GM23338 (cell line): ENCODE measurements around the gene SLC50A1. TPM values are rescaled to one million over a fixed set of nuclear protein-coding genes. Genes with fewer than 3 reads are reported as not detected.

ENCODE experiments used
- ATAC-seq: fragments of 200-7000 bp; cut with Tn5 transposase; 3 replicates; pipeline ENCODE4 v1.9.1; 2020
- DNase-seq: peaks from one replicate; pipeline ENCODE4 v3.0.0-alpha.2; 2015; ENCODE audit warnings: low spot score
- H2AFZ ChIP-seq: fragments of 200-600 bp; sonication (generic); 2 replicates; pipeline ENCODE4 v1.8.0; 2016; ENCODE audit warnings: antibody characterized with exemption, mild to moderate bottlenecking, moderate library complexity
- H3F3A ChIP-seq: fragments of 200-600 bp; sonication (generic); replicated peaks from 2 replicates; pipeline ENCODE4 v1.8.0; 2017; ENCODE audit warnings: antibody characterized with exemption, mixed run types, low read depth
- H3K27ac ChIP-seq: fragments of 200-600 bp; sonication (generic); 2 replicates; pipeline ENCODE4 v1.6.1; 2016; ENCODE audit warnings: low read depth
- H3K27me3 ChIP-seq: fragments of 200-600 bp; sonication (generic); 2 replicates; pipeline ENCODE4 v1.8.0; 2016; ENCODE audit warnings: mild to moderate bottlenecking, mixed run types, moderate library complexity; ENCODE audit not compliant: insufficient read depth
- H3K36me3 ChIP-seq: fragments of 200-600 bp; sonication (generic); 2 replicates; pipeline ENCODE4 v1.8.0; 2016; ENCODE audit warnings: mild to moderate bottlenecking; ENCODE audit not compliant: insufficient read depth
- H3K4me1 ChIP-seq: fragments of 200-600 bp; sonication (generic); 2 replicates; pipeline ENCODE4 v1.8.0; 2016; ENCODE audit warnings: mild to moderate bottlenecking, moderate library complexity; ENCODE audit not compliant: insufficient read depth
- H3K4me2 ChIP-seq: fragments of 200-600 bp; sonication (generic); 2 replicates; pipeline ENCODE4 v1.7.1; 2017; ENCODE audit warnings: mixed run types
- H3K4me3 ChIP-seq: fragments of 200-600 bp; sonication (generic); 2 replicates; pipeline ENCODE4 v1.6.1; 2016; ENCODE audit warnings: mixed run types
- H3K79me2 ChIP-seq: fragments of 200-600 bp; sonication (generic); replicated peaks from 2 replicates; pipeline ENCODE4 v1.8.0; 2017; ENCODE audit warnings: mild to moderate bottlenecking; ENCODE audit not compliant: insufficient read depth
- H3K9me2 ChIP-seq: fragments of 200-600 bp; sonication (generic); 2 replicates; pipeline ENCODE4 v1.8.0; 2017; ENCODE audit not compliant: insufficient read depth
- H4K20me1 ChIP-seq: fragments of 200-600 bp; sonication (generic); replicated peaks from 2 replicates; pipeline ENCODE4 v1.8.0; 2017; ENCODE audit warnings: mild to moderate bottlenecking; ENCODE audit not compliant: insufficient read depth
- H3K27ac Mint-ChIP-seq: 2 replicates; pipeline ENCODE4 v1.8.0; 2020; ENCODE audit warnings: inconsistent platforms, mild to moderate bottlenecking, moderate library complexity, mixed read lengths
- H3K27me3 Mint-ChIP-seq: 3 replicates; pipeline ENCODE4 v1.8.0; 2022; ENCODE audit warnings: low read depth, mild to moderate bottlenecking, moderate library complexity, mixed read lengths, inconsistent platforms; ENCODE audit not compliant: insufficient read depth, poor library complexity
- H3K36me3 Mint-ChIP-seq: 3 replicates; pipeline ENCODE4 v1.8.0; 2021; ENCODE audit warnings: low read depth, mild to moderate bottlenecking, inconsistent platforms, moderate library complexity, mixed read lengths
- H3K4me1 Mint-ChIP-seq: 3 replicates; pipeline ENCODE4 v1.8.0; 2020; ENCODE audit warnings: mild to moderate bottlenecking, inconsistent platforms, mixed read lengths
- H3K4me3 Mint-ChIP-seq: 3 replicates; pipeline ENCODE4 v1.8.0; 2021; ENCODE audit warnings: moderate library complexity, mild to moderate bottlenecking, inconsistent platforms, mixed read lengths
- H3K9me3 Mint-ChIP-seq: 3 replicates; pipeline ENCODE4 v1.8.0; 2020; ENCODE audit warnings: moderate library complexity, mild to moderate bottlenecking, inconsistent platforms, mixed read lengths
- CREB1 ChIP-seq: fragments of 250-450 bp; sonication (Bioruptor Pico); IDR thresholded peaks from 2 replicates; pipeline ENCODE4 v1.5.0; 2020; ENCODE audit warnings: low read depth, mild to moderate bottlenecking, moderate library complexity
- CTCF ChIP-seq, 2 experiments: fragments of 200-600 bp in 1 of 2; sonication (generic) in 1 of 2; conservative IDR thresholded peaks; 2 replicates each; pipeline versions ENCODE4 v1.5.1 to v1.6.1; 2016 to 2017; ENCODE audit warnings: antibody characterized with exemption in 2 of 2, low read depth in 2 of 2, mild to moderate bottlenecking in 2 of 2, moderate library complexity in 1 of 2
- ETS1 ChIP-seq: IDR thresholded peaks from 2 replicates; pipeline ENCODE4 v1.6.1; 2016; ENCODE audit warnings: antibody characterized with exemption
- EZH2 ChIP-seq: fragments of 200-600 bp; sonication (generic); IDR thresholded peaks from one replicate; pipeline ENCODE4 v1.8.0; 2017; ENCODE audit warnings: antibody characterized with exemption, mild to moderate bottlenecking, low read depth; ENCODE audit not compliant: unreplicated experiment
- EZH2phosphoT487 ChIP-seq: fragments of 200-600 bp; sonication (generic); IDR thresholded peaks from one replicate; pipeline ENCODE4 v1.8.1; 2018; ENCODE audit warnings: antibody characterized with exemption; ENCODE audit not compliant: unreplicated experiment
- JUNB ChIP-seq: IDR thresholded peaks from one replicate; pipeline ENCODE4 v1.6.1; 2016; ENCODE audit warnings: antibody characterized with exemption; ENCODE audit not compliant: unreplicated experiment
- NANOG ChIP-seq: IDR thresholded peaks from 2 replicates; pipeline ENCODE4 v1.6.1; 2016; ENCODE audit warnings: antibody characterized with exemption, borderline replicate concordance
- POLR2AphosphoS5 ChIP-seq: IDR thresholded peaks from 2 replicates; pipeline ENCODE4 v1.6.1; 2016; ENCODE audit warnings: antibody characterized with exemption, low read depth
- REST ChIP-seq: IDR thresholded peaks from one replicate; pipeline ENCODE4 v1.6.1; 2018; ENCODE audit warnings: antibody characterized with exemption; ENCODE audit not compliant: unreplicated experiment
- STAT1 ChIP-seq: IDR thresholded peaks from one replicate; pipeline ENCODE4 v1.6.1; 2016; ENCODE audit warnings: antibody characterized with exemption; ENCODE audit not compliant: unreplicated experiment
- ZNF114 ChIP-seq: fragments of 250-450 bp; sonication (Bioruptor Pico); IDR thresholded peaks from 2 replicates; pipeline ENCODE4 v1.5.0; 2020; ENCODE audit warnings: mild to moderate bottlenecking, moderate library complexity
- ZNF331 ChIP-seq: fragments of 250-450 bp; sonication (Bioruptor Pico); IDR thresholded peaks from 2 replicates; pipeline ENCODE4 v1.5.0; 2020; ENCODE audit warnings: low read depth, mild to moderate bottlenecking, moderate library complexity
- polyA plus RNA-seq: library from polyadenylated mRNA; unstranded; fragments of >200 nt; fragmentation: Nextera tagmentation; extraction: Ambion mirVana; gene quantifications from 2 replicates; pipeline ENCODE4 v1.2.1, GENCODE V29; 2016
- total RNA-seq: library from RNA; depleted of rRNA; stranded (reverse); fragments of >200 nt; shearing (Covaris generic); gene quantifications from 2 replicates; pipeline ENCODE4 v1.2.3, GENCODE V29; 2014

SLC50A1 gene
- total and polyA plus RNA-seq, 2 experiments from 2014 or later = 30.0 to 63.9 TPM

GRCh38 chr1:155131285-155131684 is 4.4 kb upstream of the SLC50A1 start (continued):
- TF ChIP-seq REST = no peak
- TF ChIP-seq STAT1 = no peak
- no peak for TF ChIP-seq POLR2AphosphoS5

- no peak overlapping the region; the same call in 2 of the 3 replicates for H3K4me3 Mint-ChIP-seq
- DNase-seq (no peak), ATAC-seq (no peak)
- TF ChIP-seq POLR2AphosphoS5 (no peak), EZH2phosphoT487 (no peak), STAT1 (no peak), ZNF331 (CRISPR knock-in tag) (no peak), EZH2 (no peak), NANOG (no peak), JUNB (no peak)
- Histone ChIP-seq H3K4me3 (no peak overlapping the region), H4K20me1 (no peaks in the 10 kb centered on the region; the same call in 1 of the 2 replicates), H3K79me2 (no peaks in the 10 kb centered on the region), H3K9me2 (no peaks in the 10 kb centered on the region), H3K4me2 (no peak overlapping the region), H3F3A (peaks cover 19% of the 10 kb centered on the region), H3K27ac (no peak overlapping the region), H2AFZ (no peak overlapping the region), H3K4me1 (peaks cover 40% of the 10 kb centered on the region), H3K27me3 (peaks cover 45% of the 10 kb centered on the region), H3K36me3 (no peaks in the 10 kb centered on the region)
- H3K27ac Mint-ChIP-seq = no peak overlapping the region; the same call in 1 of the 2 replicates
- H3K9me3 Mint-ChIP-seq = no peaks in the 10 kb centered on the region
- H3K27me3 Mint-ChIP-seq = peaks cover 52% of the 10 kb centered on the region
- peaks cover 46% of the 10 kb centered on the region for H3K4me1 Mint-ChIP-seq
- H3K36me3 Mint-ChIP-seq = peaks cover 11% of the 10 kb centered on the region
Measured at GRCh38 chr1:155131856-155132255, 3.8 kb upstream of the SLC50A1 start.

- Mint-ChIP-seq H3K4me1 (peaks cover 36% of the 10 kb centered on the region), H3K36me3 (peaks cover 22% of the 10 kb centered on the region), H3K27me3 (peaks cover 36% of the 10 kb centered on the region), H3K4me3 (no peak overlapping the region), H3K9me3 (no peaks in the 10 kb centered on the region), H3K27ac (no peak overlapping the region)
- no peak overlapping the region for H3K27ac ChIP-seq
- H3K27me3 ChIP-seq = peaks cover 25% of the 10 kb centered on the region
- no peak overlapping the region for H3K4me2 ChIP-seq
- H3K36me3 ChIP-seq = no peaks in the 10 kb centered on the region
- H2AFZ ChIP-seq = no peak overlapping the region
- H3K4me1 ChIP-seq = peaks cover 35% of the 10 kb centered on the region
- H3K79me2 ChIP-seq = peaks cover 11% of the 10 kb centered on the region
- ATAC-seq (no peak), DNase-seq (no peak)
- H3K9me2 ChIP-seq = no peaks in the 10 kb centered on the region
- H3F3A ChIP-seq = peaks cover 23% of the 10 kb centered on the region
- peaks cover 9% of the 10 kb centered on the region; the same call in 1 of the 2 replicates for H4K20me1 ChIP-seq
- H3K4me3 ChIP-seq = no peak overlapping the region
- no peak for TF ChIP-seq EZH2phosphoT487
- no peak for TF ChIP-seq CREB1 (CRISPR knock-in tag)
- TF ChIP-seq NANOG = no peak
- no peak for TF ChIP-seq STAT1
- no peak for TF ChIP-seq EZH2
- TF ChIP-seq REST = no peak
- TF ChIP-seq ETS1 = no peak
- TF ChIP-seq CTCF (conservative IDR thresholded peaks at IDR 0.05; ENCODE audit: low read depth in 2 of 2) = no peak
- TF ChIP-seq ZNF114 (CRISPR knock-in tag) = no peak
- TF ChIP-seq ZNF331 (CRISPR knock-in tag) = no peak
- TF ChIP-seq JUNB = no peak
Measured at GRCh38 chr1:155133799-155134281, 1.8 kb upstream of the SLC50A1 start.
